ENCODE data around the gene MYL9. TPM values are rescaled to one million over a fixed set of nuclear protein-coding genes. Genes with fewer than 3 reads are reported as not detected.

MYL9 gene
- total and polyA plus RNA-seq, 2 experiments from 2014 or later: 29.7 to 100 TPM

GRCh38 chr20:36573103-36573797 is 31.9 kb downstream of the MYL9 start, which contains the start of gene TGIF2 (continued):
- TF ChIP-seq EZH2phosphoT487 (IDR thresholded peaks at IDR 0.05; ENCODE audit: unreplicated experiment) (no peak), ZNF114 (CRISPR knock-in tag; IDR thresholded peaks at IDR 0.05) (no peak), CTCF (conservative IDR thresholded peaks at IDR 0.05; ENCODE audit: low read depth in 2 of 2) (no peak), JUNB (IDR thresholded peaks at IDR 0.05; ENCODE audit: unreplicated experiment) (no peak), POLR2AphosphoS5 (IDR thresholded peaks at IDR 0.05; ENCODE audit: low read depth) (peak; percentile 62)

- Histone ChIP-seq H2AFZ (no peak overlapping the region), H3K36me3 (ENCODE audit: insufficient read depth) (no peaks in the 10 kb centered on the region), H3K27ac (ENCODE audit: low read depth) (peak overlapping the region; percentile 50; the same call in 1 of the 2 replicates), H3F3A (replicated peaks; ENCODE audit: low read depth) (peaks cover 6% of the 10 kb centered on the region; the same call in 1 of the 2 replicates), H3K79me2 (replicated peaks; ENCODE audit: insufficient read depth) (peaks cover 64% of the 10 kb centered on the region), H3K27me3 (ENCODE audit: insufficient read depth) (no peaks in the 10 kb centered on the region), H3K4me3 (peak overlapping the region; percentile 92), H4K20me1 (replicated peaks; ENCODE audit: insufficient read depth) (peaks cover 20% of the 10 kb centered on the region), H3K4me1 (ENCODE audit: insufficient read depth) (peaks cover 38% of the 10 kb centered on the region), H3K9me2 (ENCODE audit: insufficient read depth) (no peaks in the 10 kb centered on the region), H3K4me2 (peak overlapping the region; percentile 96)
- no peaks in the 10 kb centered on the region for H3K9me3 Mint-ChIP-seq
- peak; percentile 1; the same call in 2 of the 3 replicates for ATAC-seq
- H3K27me3 Mint-ChIP-seq (ENCODE audit: insufficient read depth, low read depth, poor library complexity): peaks cover 29% of the 10 kb centered on the region
- H3K27ac Mint-ChIP-seq: no peak overlapping the region
- H3K4me1 Mint-ChIP-seq: peaks cover 50% of the 10 kb centered on the region
- DNase-seq (ENCODE audit: low spot score): no peak
- H3K36me3 Mint-ChIP-seq (ENCODE audit: low read depth): peaks cover 25% of the 10 kb centered on the region
- H3K4me3 Mint-ChIP-seq: peak overlapping the region; percentile 94
- TF ChIP-seq POLR2AphosphoS5 (IDR thresholded peaks at IDR 0.05; ENCODE audit: low read depth) (no peak), CTCF (conservative IDR thresholded peaks at IDR 0.05; ENCODE audit: low read depth in 2 of 2) (no peak), ZNF331 (CRISPR knock-in tag; IDR thresholded peaks at IDR 0.05; ENCODE audit: low read depth) (no peak), ZNF114 (CRISPR knock-in tag; IDR thresholded peaks at IDR 0.05) (no peak), ETS1 (IDR thresholded peaks at IDR 0.05) (no peak), CREB1 (CRISPR knock-in tag; IDR thresholded peaks at IDR 0.05; ENCODE audit: low read depth) (no peak), STAT1 (IDR thresholded peaks at IDR 0.05; ENCODE audit: unreplicated experiment) (no peak), NANOG (IDR thresholded peaks at IDR 0.05; ENCODE audit: borderline replicate concordance) (no peak), REST (IDR thresholded peaks at IDR 0.05; ENCODE audit: unreplicated experiment) (no peak), JUNB (IDR thresholded peaks at IDR 0.05; ENCODE audit: unreplicated experiment) (no peak), EZH2 (IDR thresholded peaks at IDR 0.05; ENCODE audit: low read depth, unreplicated experiment) (no peak)
Measured at GRCh38 chr20:36573798-36574365, 32.6 kb downstream of the MYL9 start.

Measured in GM23338 (cell line).